HG03060 (cell line): ENCODE measurements around the gene MAB21L4.

Experiments used
- ATAC-seq: cut with Tn5 transposase; IDR thresholded peaks from one replicate; pipeline ENCODE4 v1.9.1; 2021; ENCODE audit warnings: low read depth, moderate number of reproducible peaks; ENCODE audit not compliant: unreplicated experiment

The MAB21L4 gene

GRCh38 chr2:240898108-240898730, 2.3 kb upstream of the MAB21L4 start:
- ATAC-seq, result no peak

GRCh38 chr2:240896871-240897692, 1.1 kb upstream of the MAB21L4 start:
- no peak for ATAC-seq

GRCh38 chr2:240896394-240896793, 438 bp upstream of the MAB21L4 start:
- ATAC-seq, result no peak

- no peak for ATAC-seq
Observed at GRCh38 chr2:240894836-240895558, 959 bp downstream of the MAB21L4 start.

GRCh38 chr2:240894006-240894405, 1.9 kb downstream of the MAB21L4 start:
- ATAC-seq, result no peak

GRCh38 chr2:240893363-240893844, 2.6 kb downstream of the MAB21L4 start:
- ATAC-seq, result no peak

GRCh38 chr2:240892925-240893324, 3.0 kb downstream of the MAB21L4 start:
- ATAC-seq, result no peak

GRCh38 chr2:240892356-240892755, 3.6 kb downstream of the MAB21L4 start:
- ATAC-seq, result no peak

GRCh38 chr2:240891492-240892340, 4.2 kb downstream of the MAB21L4 start:
- no peak for ATAC-seq

GRCh38 chr2:240890691-240891090, 5.3 kb downstream of the MAB21L4 start:
- ATAC-seq, result no peak

GRCh38 chr2:240889601-240890560, 6.1 kb downstream of the MAB21L4 start:
- ATAC-seq, result no peak

- ATAC-seq, result no peak
Observed at GRCh38 chr2:240888890-240889573, 6.9 kb downstream of the MAB21L4 start.

- ATAC-seq, result no peak
Observed at GRCh38 chr2:240888130-240888889, 7.6 kb downstream of the MAB21L4 start.

GRCh38 chr2:240887631-240888030, 8.3 kb downstream of the MAB21L4 start:
- no peak for ATAC-seq

- ATAC-seq, result no peak
Observed at GRCh38 chr2:240886678-240887609, 9.0 kb downstream of the MAB21L4 start.

- ATAC-seq, result no peak
Observed at GRCh38 chr2:240886023-240886565, 9.9 kb downstream of the MAB21L4 start.

GRCh38 chr2:240885566-240885965, 10.4 kb downstream of the MAB21L4 start:
- ATAC-seq, result no peak
